HepG2 (cell line): ENCODE measurements around the gene ZDHHC8. TPM values are rescaled to one million over a fixed set of nuclear protein-coding genes. Genes with fewer than 3 reads are reported as not detected.

ENCODE experiments used
- ATAC-seq: fragments of 200-7000 bp; cut with Tn5 transposase; 3 replicates; pipeline ENCODE4 v1.9.1; 2020; ENCODE audit warnings: mild to moderate bottlenecking, moderate library complexity
- BruUV-seq: library from RNA; stranded (reverse); fragments of 400-500 nt; replicated peaks from 2 replicates; lab custom pipeline; 2021; lab: Mats Ljungman, UMichigan
- CTCF ChIA-PET: fragments of 300-600 bp; formaldehyde crosslinking; extraction: SDS; loops from one replicate; lab custom pipeline; 2021; ENCODE audit warnings: low total read pairs, inconsistent platforms, low intra/inter-chr PET ratio; lab: Yijun Ruan, JAX
- POLR2A ChIA-PET: fragments of 350-600 bp; sonication (Branson Sonifier 250); formaldehyde crosslinking; loops from one replicate; lab custom pipeline; 2020; ENCODE audit warnings: antibody characterized with exemption, inconsistent platforms; lab: Yijun Ruan, JAX
- DNase-seq: peaks from one replicate; pipeline ENCODE4 v3.0.0-alpha.2; 2015; ENCODE audit warnings: low spot score
- FAIRE-seq: peaks from 3 replicates; lab custom pipeline; 2011; peaks lifted over from hg19 to GRCh38; lab: Jason Lieb, UNC
- H2AFZ ChIP-seq: one replicate; pipeline ENCODE4 v1.6.1; 2011; ENCODE audit warnings: low read length, inconsistent platforms
- H3K27ac ChIP-seq: fragments of 300-600 bp; 3 replicates; pipeline ENCODE4 v1.8.0; 2011; ENCODE audit warnings: mixed run types, mild to moderate bottlenecking, mixed read lengths, low read length, inconsistent platforms; ENCODE audit not compliant: insufficient read depth; ENCODE audit errors: extremely low read length
- H3K27me3 ChIP-seq, 2 experiments: fragments of 200-600 bp in 1 of 2; 2 replicates in 1 of 2; 3 replicates in 1 of 2; pipeline versions ENCODE4 v1.6.0 to v1.8.0; 2011; ENCODE audit warnings: low read length in 2 of 2, mild to moderate bottlenecking in 2 of 2, moderate library complexity in 2 of 2, inconsistent platforms in 1 of 2; ENCODE audit not compliant: insufficient read depth in 2 of 2, control insufficient read depth in 1 of 2
- H3K36me3 ChIP-seq, 2 experiments: fragments of 200-600 bp in 1 of 2; replicated peaks in 1 of 2; 2 replicates in 1 of 2; 3 replicates in 1 of 2; pipeline versions ENCODE4 v1.5.1 to v1.8.0; 2011; ENCODE audit warnings: low read length in 2 of 2, inconsistent platforms in 1 of 2; ENCODE audit not compliant: insufficient read depth in 2 of 2, control insufficient read depth in 1 of 2
- H3K4me1 ChIP-seq: 2 replicates; pipeline ENCODE4 v1.5.1; 2012; ENCODE audit warnings: low read length, inconsistent platforms; ENCODE audit not compliant: insufficient read depth
- H3K4me2 ChIP-seq: 2 replicates; pipeline ENCODE4 v1.6.0; 2011; ENCODE audit warnings: low read depth, low read length, inconsistent platforms
- H3K4me3 ChIP-seq, 3 experiments: fragments of 200-600 bp in 1 of 3; sonication (generic), shearing (Covaris generic) in 1 of 3; replicated peaks in 1 of 3; 2 replicates each; pipeline ENCODE4 v1.5.1; 2011 to 2016; ENCODE audit warnings: low read length in 3 of 3, inconsistent platforms in 2 of 3, low read depth in 2 of 3, mild to moderate bottlenecking in 2 of 3, control low read depth in 1 of 3, mixed read lengths in 1 of 3; ENCODE audit not compliant: insufficient read depth in 1 of 3
- H3K79me2 ChIP-seq: one replicate; pipeline ENCODE4 v1.6.1; 2011; ENCODE audit warnings: low read length, inconsistent platforms; ENCODE audit not compliant: insufficient read depth
- H3K9ac ChIP-seq: 2 replicates; pipeline ENCODE4 v1.6.0; 2011; ENCODE audit warnings: mild to moderate bottlenecking, low read depth, low read length, inconsistent platforms; ENCODE audit not compliant: insufficient read depth
- H3K9me3 ChIP-seq: 2 replicates; pipeline ENCODE4 v1.5.1; 2012; ENCODE audit warnings: mild to moderate bottlenecking, low read length
- H4K20me1 ChIP-seq: 2 replicates; pipeline ENCODE4 v1.6.0; 2011; ENCODE audit warnings: inconsistent platforms, mild to moderate bottlenecking, low read length, moderate library complexity; ENCODE audit not compliant: insufficient read depth
- ATF3 ChIP-seq: sonication (generic); formaldehyde crosslinking; IDR thresholded peaks from 2 replicates; pipeline ENCODE4 v1.4.0; 2020; ENCODE audit warnings: missing genetic modification reagents
- CEBPG ChIP-seq: IDR thresholded peaks from 2 replicates; pipeline ENCODE4 v1.6.1; 2016
- GABPB1 ChIP-seq: IDR thresholded peaks from 2 replicates; pipeline ENCODE4 v1.6.1; 2016; ENCODE audit warnings: mild to moderate bottlenecking, missing genetic modification reagents, moderate library complexity, missing compliant biosample characterization
- KLF16 ChIP-seq, 2 experiments: sonication (generic) in 1 of 2; formaldehyde crosslinking in 1 of 2; IDR thresholded peaks; 2 replicates each; pipeline versions ENCODE4 v1.6.1 to v1.8.0; 2016 to 2023; ENCODE audit warnings: missing genetic modification reagents in 2 of 2, missing compliant biosample characterization in 1 of 2
- MXD4 ChIP-seq: IDR thresholded peaks from 2 replicates; pipeline ENCODE4 v1.6.1; 2016; ENCODE audit warnings: mild to moderate bottlenecking, missing biosample characterization, missing genetic modification reagents
- MXI1 ChIP-seq: IDR thresholded peaks from 3 replicates; pipeline ENCODE4 v1.6.1; 2012; ENCODE audit warnings: low read depth, low read length, inconsistent platforms, borderline replicate concordance
- ONECUT2 ChIP-seq: sonication (generic); formaldehyde crosslinking; IDR thresholded peaks from 2 replicates; pipeline ENCODE4 v1.4.0; 2020; ENCODE audit warnings: missing genetic modification reagents
- PHF8 ChIP-seq: sonication (generic); formaldehyde crosslinking; IDR thresholded peaks from 2 replicates; pipeline ENCODE4 v1.5.0; 2020; ENCODE audit warnings: missing genetic modification reagents
- PRPF4 ChIP-seq: fragments of 200-400 bp; formaldehyde crosslinking; IDR thresholded peaks from 2 replicates; pipeline ENCODE4 v1.6.1; 2016; ENCODE audit warnings: low read length, low read depth; ENCODE audit not compliant: poor library complexity, severe bottlenecking
- RFX1 ChIP-seq: fragments of 450-650 bp; IDR thresholded peaks from 2 replicates; pipeline ENCODE4 v1.6.1; 2017
- RFX3 ChIP-seq: IDR thresholded peaks from 2 replicates; pipeline ENCODE4 v1.6.1; 2016; ENCODE audit warnings: missing biosample characterization, missing genetic modification reagents
- SAP130 ChIP-seq: IDR thresholded peaks from 2 replicates; pipeline ENCODE4 v1.6.1; 2016; ENCODE audit warnings: low read depth
- ZNF296 ChIP-seq: sonication (generic); formaldehyde crosslinking; conservative IDR thresholded peaks from 2 replicates; pipeline ENCODE4 v1.5.0; 2020; ENCODE audit warnings: mild to moderate bottlenecking, missing genetic modification reagents
- ZNF335 ChIP-seq: sonication (generic); formaldehyde crosslinking; IDR thresholded peaks from 2 replicates; pipeline ENCODE4 v1.4.0; 2020; ENCODE audit warnings: missing genetic modification reagents
- ZNF687 ChIP-seq: sonication (generic); formaldehyde crosslinking; IDR thresholded peaks from 2 replicates; pipeline ENCODE4 v1.5.1; 2020; ENCODE audit warnings: mild to moderate bottlenecking, missing genetic modification reagents, moderate library complexity
- ZNF777 ChIP-seq: sonication (generic); formaldehyde crosslinking; IDR thresholded peaks from 2 replicates; pipeline ENCODE4 v1.4.0; 2020; ENCODE audit warnings: missing genetic modification reagents
- ZZZ3 ChIP-seq: sonication (generic); formaldehyde crosslinking; IDR thresholded peaks from 2 replicates; pipeline ENCODE4 v1.4.0; 2020; ENCODE audit warnings: missing genetic modification reagents, mild to moderate bottlenecking, borderline replicate concordance
- WGBS: methylation state at CpG from one replicate; pipeline ENCODE4 v1.1.6; 2017; ENCODE audit warnings: low lambda C conversion rate; 5-methylcytosine and 5-hydroxymethylcytosine counted together
- in situ Hi-C: cut with HindIII; loops from 2 replicates; pipeline ENCODE4 v1.10.0; 2017; ENCODE audit warnings: low pct_unique_long_range_greater_than_20kb; ENCODE audit not compliant: extremely low pct_ligation_motif_present
- intact Hi-C: fragments of 100-400 bp; cut with micrococcal nuclease; formaldehyde crosslinking; loops from one replicate; pipeline ENCODE4 v1.10.0; 2022; ENCODE audit not compliant: unreplicated experiment
- polyA plus RNA-seq, 8 experiments: library from polyadenylated mRNA; depleted of rRNA in 3 of 8; stranded (reverse) in 7 of 8; unstranded in 1 of 8; fragments of >200 nt; fragmentation: Illumina TruSeq in 4 of 8; extraction: Trizol in 4 of 8; gene quantifications; 2 replicates each; pipeline versions ENCODE4 v1.2.1 to v1.2.3, GENCODE V29; 2011 to 2016; ENCODE audit warnings: low read depth in 4 of 8, missing spikeins in 1 of 8, mixed read lengths in 1 of 8; ENCODE audit not compliant: insufficient read depth in 1 of 8
- total RNA-seq, 5 experiments: library from RNA; depleted of rRNA; stranded (reverse); fragments of >200 nt; fragmentation: Illumina TruSeq; extraction: Trizol; gene quantifications; 2 replicates each; pipeline ENCODE4 v1.2.3, GENCODE V29; 2016; ENCODE audit warnings: low read depth in 1 of 5

The ZDHHC8 gene
- total and polyA plus RNA-seq, 2 of the 13 experiments (the other 11 are each of a cell fraction or from before 2014, with no cell fraction given), result 7.5 to 21.3 TPM

GRCh38 chr22:20155330-20156041 is 23.9 kb downstream of the ZDHHC8 start:
- in situ Hi-C loops (loop anchor here (5.0 to 25.0 kb wide), 3 partner anchors 79 to 1193 kb away; no protein-coding TSS in a partner anchor), intact Hi-C loops (no loop called here)
- POLR2A ChIA-PET, result no interaction called here
- H4K20me1 ChIP-seq, result no peaks in the 10 kb centered on the region
- no TSS peak for BruUV-seq
- TF ChIP-seq ONECUT2 (CRISPR knock-in tag) (no peak), ZNF335 (CRISPR knock-in tag) (no peak), RFX1 (peak; percentile 68), CEBPG (CRISPR knock-in tag) (no peak), KLF16 (CRISPR knock-in tag; IDR thresholded peaks at IDR 0.05) (no peak), ZNF777 (CRISPR knock-in tag) (no peak), ATF3 (CRISPR knock-in tag) (no peak), PRPF4 (no peak), MXI1 (peak; percentile 86; the same call in 2 of the 3 replicates), ZNF687 (CRISPR knock-in tag) (0 out of 2 replicates have a peak, but pooled peaks have one; percentile 7), ZZZ3 (CRISPR knock-in tag) (no peak), SAP130 (CRISPR knock-in tag) (peak; percentile 69), PHF8 (CRISPR knock-in tag) (no peak), ZNF296 (CRISPR knock-in tag) (no peak), MXD4 (no peak), RFX3 (peak; percentile 83), GABPB1 (CRISPR knock-in tag) (peak; percentile 66; the same call in 1 of the 2 replicates)
- ATAC-seq, result no peak; the same call in 2 of the 3 replicates
- CTCF ChIA-PET, result interaction anchor here (1.2 to 4.1 kb wide), 2 partner anchors 130 to 301 kb away, joined by 4 to 28 read pairs; no protein-coding TSS in a partner anchor
- peaks cover 17 to 53% of the 10 kb centered on the region in 2 experiments for H3K27me3 ChIP-seq
- peak; percentile 19 for DNase-seq
- WGBS, result 36% methylated on average over 8 of the region's 30 CpGs
- no peak overlapping the region for H2AFZ ChIP-seq
- H3K4me1 ChIP-seq, result no peaks in the 10 kb centered on the region
- no peak overlapping the region for H3K27ac ChIP-seq
- no peak overlapping the region for H3K4me2 ChIP-seq
- H3K79me2 ChIP-seq, result no peaks in the 10 kb centered on the region
- H3K9ac ChIP-seq, result no peak overlapping the region
- H3K36me3 ChIP-seq, result no peaks in the 10 kb centered on the region
- FAIRE-seq, result no peak
- no peaks in the 10 kb centered on the region for H3K9me3 ChIP-seq
- H3K4me3 ChIP-seq, result no peak overlapping the region
